Choroid plexus epithelial cell (primary cell): ENCODE results near the gene RRAD.

Source experiments
- DNase-seq: peaks from one replicate; pipeline ENCODE4 v3.0.0-alpha.2; 2010; ENCODE audit warnings: low read depth
- H3K4me3 ChIP-seq: 2 replicates; pipeline ENCODE4 v1.5.1; 2011; ENCODE audit warnings: low read depth, mild to moderate bottlenecking, control low read depth, low read length, moderate library complexity
- TF ChIP-seq, protein P1 (sequence below): conservative IDR thresholded peaks from 2 replicates; pipeline ENCODE4 v1.5.1; 2011; ENCODE audit warnings: low read depth, mild to moderate bottlenecking, control low read depth, inconsistent platforms, low read length, moderate library complexity

Gene RRAD

DNA sequence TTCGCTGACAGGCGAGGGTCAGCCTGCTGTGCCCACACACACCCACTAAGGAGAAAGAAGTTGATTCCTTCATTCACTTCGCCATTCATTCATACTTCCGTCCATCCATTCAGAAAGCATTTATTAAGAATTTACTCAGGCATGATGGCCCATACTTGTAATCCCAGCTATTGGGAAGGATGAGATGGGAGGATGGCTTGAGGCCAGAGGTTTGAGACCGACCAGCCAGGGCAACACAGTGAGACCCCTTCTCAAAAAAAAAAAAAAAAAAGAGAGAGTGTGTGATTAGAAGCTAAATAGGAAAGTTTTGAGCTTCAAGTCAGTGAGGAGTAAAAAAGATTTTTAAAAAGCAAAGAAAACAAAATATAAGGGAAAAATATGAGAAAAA is 18.7 kb upstream of the RRAD start:
- no peak overlapping the region for H3K4me3 ChIP-seq
- TF ChIP-seq, protein P1, sequence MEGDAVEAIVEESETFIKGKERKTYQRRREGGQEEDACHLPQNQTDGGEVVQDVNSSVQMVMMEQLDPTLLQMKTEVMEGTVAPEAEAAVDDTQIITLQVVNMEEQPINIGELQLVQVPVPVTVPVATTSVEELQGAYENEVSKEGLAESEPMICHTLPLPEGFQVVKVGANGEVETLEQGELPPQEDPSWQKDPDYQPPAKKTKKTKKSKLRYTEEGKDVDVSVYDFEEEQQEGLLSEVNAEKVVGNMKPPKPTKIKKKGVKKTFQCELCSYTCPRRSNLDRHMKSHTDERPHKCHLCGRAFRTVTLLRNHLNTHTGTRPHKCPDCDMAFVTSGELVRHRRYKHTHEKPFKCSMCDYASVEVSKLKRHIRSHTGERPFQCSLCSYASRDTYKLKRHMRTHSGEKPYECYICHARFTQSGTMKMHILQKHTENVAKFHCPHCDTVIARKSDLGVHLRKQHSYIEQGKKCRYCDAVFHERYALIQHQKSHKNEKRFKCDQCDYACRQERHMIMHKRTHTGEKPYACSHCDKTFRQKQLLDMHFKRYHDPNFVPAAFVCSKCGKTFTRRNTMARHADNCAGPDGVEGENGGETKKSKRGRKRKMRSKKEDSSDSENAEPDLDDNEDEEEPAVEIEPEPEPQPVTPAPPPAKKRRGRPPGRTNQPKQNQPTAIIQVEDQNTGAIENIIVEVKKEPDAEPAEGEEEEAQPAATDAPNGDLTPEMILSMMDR: no peak
- no peak for DNase-seq

DNA sequence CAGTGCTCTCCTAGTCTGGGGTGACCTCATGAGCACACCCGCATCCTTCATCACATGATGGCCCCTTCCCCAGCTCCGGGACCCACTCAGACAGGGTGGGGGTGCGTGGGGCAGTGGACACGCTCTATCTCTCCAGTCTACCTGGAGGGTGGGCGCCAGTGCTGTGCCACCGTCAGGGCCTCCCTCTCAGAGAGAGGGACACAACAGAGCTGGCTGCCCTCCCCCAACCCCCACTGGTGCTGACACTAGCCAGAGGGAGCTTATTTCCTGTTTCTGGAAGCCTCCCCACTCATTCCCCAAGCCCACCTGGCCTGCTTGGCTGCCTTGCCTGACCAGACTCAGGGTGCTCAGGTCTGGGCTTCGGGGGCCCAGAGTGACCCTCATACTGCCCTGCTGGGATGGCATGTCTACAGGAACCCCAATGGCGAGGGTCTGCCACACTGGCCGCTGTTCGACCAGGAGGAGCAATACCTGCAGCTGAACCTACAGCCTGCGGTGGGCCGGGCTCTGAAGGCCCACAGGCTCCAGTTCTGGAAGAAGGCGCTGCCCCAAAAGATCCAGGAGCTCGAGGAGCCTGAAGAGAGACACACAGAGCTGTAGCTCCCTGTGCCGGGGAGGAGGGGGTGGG is 18.2 kb upstream of the RRAD start:
- TF ChIP-seq, protein P1: no peak
- no peak overlapping the region for H3K4me3 ChIP-seq
- no peak for DNase-seq

DNA sequence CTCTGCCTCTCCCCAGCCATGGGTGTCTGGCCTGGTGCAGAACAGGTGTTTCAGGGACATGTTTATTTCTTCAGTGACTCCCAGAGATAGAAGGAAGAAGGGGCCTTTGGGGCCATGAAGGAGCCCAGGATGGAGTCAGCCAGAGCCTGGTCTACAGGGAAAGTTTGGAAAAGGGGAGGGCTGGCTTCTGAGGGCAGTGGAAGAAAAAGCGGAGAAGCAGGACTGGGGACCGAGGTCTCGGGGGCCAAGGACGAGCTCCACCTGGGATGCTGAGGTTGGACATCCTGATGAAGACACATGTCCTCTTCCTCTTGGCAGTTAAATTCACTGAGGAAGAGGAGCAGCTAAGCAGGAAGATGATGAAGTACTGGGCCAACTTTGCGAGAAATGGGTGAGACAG is 17.6 kb upstream of the RRAD start:
- no peak for DNase-seq
- TF ChIP-seq, protein P1: no peak
- no peak overlapping the region for H3K4me3 ChIP-seq

DNA sequence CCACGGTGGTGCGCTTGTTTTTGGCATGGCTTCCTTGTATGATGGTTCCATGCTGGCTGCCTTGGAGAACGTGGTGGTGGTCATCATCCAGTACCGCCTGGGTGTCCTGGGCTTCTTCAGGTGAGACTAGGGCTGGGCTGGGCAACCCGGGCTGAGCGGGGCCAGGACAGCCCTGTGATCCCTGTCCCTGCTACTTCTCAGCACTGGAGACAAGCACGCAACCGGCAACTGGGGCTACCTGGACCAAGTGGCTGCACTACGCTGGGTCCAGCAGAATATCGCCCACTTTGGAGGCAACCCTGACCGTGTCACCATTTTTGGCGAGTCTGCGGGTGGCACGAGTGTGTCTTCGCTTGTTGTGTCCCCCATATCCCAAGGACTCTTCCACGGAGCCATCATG is 14.9 kb upstream of the RRAD start:
- no peak for DNase-seq
- no peak overlapping the region for H3K4me3 ChIP-seq
- TF ChIP-seq, protein P1: no peak

DNA sequence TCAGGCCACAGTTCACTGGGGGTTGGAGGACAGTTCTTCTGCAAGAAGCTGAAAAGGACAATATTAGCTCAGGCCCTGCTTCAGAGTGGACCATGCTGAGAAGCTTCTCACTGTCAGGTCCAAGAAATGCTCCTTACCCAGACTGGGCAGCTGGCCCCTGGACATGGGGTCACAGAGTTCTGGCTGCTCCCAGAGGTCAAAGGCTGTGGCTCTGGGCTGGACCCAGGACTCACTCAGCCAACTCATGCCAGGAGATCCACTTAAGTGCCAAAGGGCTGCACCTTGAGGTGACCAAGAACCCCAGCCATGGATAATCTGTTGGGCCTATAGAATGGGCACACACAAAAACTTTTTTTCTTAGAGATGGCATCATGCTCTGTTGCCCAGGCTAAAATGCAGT is 14.0 kb upstream of the RRAD start:
- H3K4me3 ChIP-seq: no peak overlapping the region
- no peak for DNase-seq
- TF ChIP-seq, protein P1: no peak

DNA sequence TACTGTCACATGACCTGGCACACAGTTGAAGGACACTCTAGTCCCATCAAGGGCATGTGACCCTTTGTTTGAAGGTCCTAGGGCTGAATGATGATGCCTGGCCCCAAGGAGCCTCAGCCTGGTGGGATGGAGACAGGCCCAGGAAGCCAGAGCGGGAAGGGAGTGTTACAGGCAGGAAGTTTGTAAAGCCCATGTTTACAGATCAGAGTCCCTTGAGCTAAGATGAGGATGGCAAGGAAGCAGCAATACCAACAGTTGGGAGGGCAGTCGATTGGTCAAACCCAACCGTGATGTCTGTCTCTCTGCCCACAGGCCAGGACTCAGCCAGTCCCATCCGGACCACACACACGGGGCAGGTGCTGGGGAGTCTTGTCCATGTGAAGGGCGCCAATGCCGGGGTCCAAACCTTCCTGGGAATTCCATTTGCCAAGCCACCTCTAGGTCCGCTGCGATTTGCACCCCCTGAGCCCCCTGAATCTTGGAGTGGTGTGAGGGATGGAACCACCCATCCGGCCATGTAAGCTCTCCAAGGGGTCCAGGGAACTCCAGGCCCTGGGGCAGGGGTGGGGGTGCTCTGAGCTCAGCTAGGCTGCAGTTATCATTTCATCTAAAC is 12.5 kb upstream of the RRAD start:
- no peak overlapping the region for H3K4me3 ChIP-seq
- no peak for DNase-seq
- TF ChIP-seq, protein P1: no peak
